Measurements from ENCODE around the gene TMEM271.
"Not testable (repeated sequence)": the region's sequence is repeated elsewhere in the genome, so short reads cannot be mapped to it uniquely, and the experiment has no call there.

Gene TMEM271

DNA sequence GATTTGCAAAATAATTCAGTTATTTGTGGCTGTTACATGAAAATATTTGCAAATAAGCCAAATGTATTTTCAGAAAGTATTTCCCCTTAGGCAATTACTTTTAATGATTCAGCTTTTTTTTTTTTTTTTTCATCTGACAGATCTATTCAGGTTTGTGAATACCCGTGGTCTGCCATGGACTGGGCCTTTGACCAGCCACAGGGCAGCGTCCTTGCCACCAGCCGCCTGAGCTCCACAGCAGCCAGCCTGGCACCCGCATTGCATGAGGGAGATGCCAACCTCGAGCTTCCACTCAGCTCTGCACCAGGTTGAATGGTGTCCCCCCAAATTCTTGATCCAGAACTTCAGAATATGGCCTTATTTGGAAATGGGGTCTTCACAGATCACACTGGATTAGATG is 14.7 kb downstream of the TMEM271 start:
- no peak for DNase-seq

DNA sequence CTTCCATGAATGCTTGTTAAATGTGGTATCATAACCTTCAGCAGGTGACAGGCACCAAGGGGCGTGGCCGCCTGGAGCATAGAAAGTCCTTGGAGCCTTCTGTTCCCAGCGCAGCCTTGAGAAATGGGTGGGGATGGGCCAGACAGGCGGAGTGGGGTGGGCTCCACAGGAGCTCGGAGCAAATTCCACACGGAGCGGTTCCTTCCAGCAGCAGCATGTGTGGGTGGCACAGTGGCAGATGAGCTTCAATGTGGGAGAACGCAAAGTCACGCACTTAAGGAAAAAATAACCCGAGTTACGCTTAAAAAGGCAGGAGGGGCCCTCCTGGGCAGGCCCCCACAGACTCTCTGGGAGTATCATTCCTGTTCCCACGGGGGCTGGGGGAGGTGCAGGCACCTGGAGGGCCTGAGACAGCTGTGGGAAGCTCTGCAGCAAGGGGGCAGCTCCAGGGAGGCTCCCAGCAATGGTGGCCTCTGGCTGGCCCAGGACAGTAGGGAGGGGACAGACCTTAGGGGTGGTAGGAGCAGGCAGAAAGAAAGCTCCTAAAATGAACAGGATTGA is 15.3 kb downstream of the TMEM271 start:
- DNase-seq = no peak

DNA sequence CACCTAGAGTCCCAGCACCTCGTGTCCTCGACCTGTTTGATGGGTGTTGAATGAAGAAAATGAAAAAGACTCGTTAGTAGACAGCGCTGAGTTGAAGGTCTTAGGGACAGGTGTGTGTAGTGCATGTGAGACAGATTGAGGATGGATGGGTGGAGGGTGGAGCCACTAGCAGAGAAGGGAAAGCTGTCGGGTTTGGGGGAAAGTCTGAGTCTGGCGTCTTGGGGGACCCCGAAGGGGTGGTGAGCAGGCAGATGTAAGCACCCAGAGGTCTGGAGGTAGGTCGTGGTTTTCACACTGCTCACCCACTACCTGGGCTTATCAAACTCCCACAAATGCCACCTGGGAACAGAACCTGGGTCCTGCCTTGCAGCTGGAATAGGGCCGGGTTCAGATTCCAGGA is 16.0 kb downstream of the TMEM271 start:
- no peak for DNase-seq

DNA sequence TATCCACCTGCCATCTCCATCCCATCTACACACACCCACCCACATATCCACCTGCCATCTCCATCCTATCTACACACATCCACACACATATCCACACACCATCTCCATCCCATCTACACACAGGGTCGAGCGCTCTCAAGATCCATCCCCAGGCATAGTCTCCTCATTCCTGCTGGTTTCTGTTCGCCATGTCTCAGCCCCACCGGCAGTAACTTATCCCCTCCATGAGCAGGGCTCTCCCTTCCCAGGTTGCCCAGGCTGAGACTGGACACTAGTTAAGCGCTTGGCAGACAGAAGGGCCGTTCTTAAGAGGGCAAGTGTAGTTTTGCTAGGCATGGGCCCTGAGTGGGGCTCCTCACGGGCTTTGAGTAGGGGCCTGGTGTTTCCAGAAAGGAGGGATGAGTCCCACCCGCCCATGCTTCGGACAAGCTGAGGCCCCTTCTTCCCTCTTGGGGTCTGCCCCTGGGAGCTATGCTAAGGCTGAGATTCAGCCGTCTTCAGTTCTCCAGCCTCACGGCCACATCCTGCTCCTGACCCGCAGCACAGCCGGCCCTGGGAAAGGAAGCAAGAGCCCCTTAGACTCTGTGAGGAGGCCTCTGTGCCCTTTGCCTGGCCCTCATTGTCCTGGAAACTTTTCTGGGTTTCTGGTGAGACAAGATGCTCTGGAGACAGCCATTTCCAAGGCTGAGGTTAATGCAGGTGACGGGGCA is 20.4 kb downstream of the TMEM271 start:
- no peak for DNase-seq

DNA sequence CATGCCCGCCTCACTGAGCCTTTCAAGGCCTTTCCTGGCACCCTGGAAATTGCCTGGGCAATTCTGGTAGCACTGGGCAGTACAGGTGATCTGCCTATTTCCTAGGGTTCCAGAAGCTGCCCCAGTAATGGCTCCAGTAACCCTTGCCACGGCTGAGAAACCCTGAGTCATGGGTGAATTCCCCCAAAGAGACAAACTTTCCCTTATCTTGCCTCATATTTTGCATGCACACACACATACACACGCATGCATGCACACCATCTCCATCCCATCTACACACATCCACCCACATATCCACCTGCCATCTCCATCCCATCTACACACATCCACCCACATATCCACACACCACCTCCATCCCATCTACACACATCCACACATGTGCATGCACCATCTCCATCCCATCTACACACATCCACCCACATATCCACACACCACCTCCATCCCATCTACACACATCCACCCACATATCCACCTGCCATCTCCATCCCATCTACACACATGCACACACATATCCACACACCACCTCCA is 21.2 kb downstream of the TMEM271 start:
- DNase-seq = not testable (repeated sequence)

DNA sequence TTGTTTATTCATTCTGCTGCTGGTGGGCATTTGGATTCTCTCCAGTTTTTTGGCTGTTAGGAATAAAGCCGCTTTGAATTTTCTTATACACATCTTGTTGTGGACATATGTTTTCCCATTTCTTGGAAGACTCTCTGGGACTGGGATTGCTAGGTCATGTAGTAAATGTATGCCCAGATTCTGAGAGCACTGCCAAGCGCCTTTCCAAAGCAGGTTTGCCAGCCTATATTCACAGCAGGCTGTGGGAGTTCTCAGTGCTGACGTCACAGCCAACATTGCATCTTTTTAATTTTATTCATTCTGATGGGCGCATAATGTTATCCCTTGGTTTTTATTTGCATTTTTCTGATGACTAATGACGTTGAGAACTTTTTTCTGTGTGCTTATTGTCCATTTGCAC is 24.1 kb downstream of the TMEM271 start:
- no peak for DNase-seq

DNA sequence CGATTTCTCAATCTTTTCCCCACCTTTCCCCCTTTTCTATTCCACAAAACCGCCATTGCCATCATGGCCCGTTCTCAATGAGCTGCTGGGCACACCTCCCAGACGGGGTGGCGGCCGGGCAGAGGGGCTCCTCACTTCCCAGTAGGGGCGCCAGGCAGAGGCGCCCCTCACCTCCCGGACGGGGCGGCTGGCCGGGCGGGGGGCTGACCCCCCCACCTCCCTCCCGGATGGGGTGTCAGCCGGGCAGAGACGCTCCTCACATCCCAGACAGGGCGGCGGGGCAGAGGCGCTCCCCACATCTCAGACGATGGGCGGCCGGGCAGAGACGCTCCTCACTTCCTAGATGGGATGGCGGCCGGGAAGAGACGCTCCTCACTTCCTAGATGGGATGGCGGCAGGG is 25.8 kb downstream of the TMEM271 start:
- not testable (repeated sequence) for DNase-seq

DNA sequence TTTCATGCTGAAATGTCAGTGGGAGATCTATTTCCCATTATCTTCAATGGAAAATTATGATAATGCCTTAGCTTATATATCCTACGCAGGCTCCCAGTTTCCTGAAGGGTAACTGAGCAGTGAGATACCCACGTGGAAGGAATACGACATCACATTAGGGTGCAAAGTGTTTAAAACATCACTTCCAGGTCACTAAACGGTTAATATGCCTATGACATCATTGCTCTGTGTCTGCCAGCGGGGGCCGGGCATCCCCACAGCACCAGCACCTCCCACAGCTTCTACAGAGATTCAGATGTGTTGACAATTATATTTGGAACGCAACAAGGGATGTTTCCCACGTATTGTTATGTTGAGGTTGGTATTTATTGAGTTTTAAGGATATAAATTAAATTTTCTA is 27.1 kb downstream of the TMEM271 start:
- DNase-seq = no peak

DNA sequence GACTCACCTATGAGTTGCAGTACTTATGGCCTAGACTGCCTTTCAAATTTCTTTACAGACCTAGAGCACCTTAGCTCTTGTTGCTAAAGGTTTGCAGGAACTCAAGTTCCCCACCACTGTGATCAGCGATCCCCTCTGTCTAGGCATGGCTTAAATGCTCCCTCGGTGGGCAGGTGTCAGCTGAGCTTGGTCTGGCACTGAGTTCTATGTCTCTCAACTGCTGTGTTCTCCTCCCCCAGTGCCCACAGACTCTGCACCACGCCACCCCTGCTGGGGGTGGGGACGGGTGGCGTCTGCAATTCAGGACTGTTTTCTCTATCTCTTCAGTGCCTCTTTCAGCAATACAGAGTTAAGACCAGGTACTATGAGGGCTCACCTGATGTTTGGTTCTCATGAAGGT is 30.5 kb downstream of the TMEM271 start:
- no peak for DNase-seq

DNA sequence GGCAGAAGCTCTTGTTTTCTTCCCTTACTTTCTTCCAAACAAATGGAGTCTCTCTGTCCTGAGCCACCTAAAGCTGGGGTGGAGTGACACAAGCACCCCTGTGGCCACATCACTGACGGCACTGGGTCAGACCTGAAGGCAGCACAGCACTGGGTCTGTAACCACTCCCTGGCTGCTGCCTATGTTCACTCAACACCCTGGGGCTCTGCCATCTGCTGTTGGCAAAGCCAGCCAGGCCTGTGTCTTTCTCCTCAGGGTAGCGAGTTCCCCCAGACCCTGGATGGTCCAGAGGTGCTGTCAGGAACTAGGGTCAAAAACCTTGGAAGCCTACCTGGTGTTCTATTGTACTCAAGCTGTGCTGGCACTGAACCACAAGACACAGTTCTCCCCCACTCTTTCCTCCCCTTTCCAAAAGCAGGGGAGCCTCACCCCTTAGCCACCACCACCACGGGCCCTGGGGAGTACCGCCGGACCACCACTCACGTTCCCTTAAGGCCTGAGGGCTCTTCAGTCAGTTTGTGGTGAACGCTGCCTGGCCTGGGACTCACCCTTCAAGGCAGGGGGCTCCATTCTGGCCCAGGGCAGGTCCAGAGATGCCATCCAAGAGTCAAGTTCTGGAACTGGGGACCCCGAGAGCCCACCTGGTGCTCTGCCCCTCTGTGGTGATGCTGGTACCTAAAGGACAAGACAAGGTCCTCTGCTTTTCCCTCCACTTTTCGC is 31.5 kb downstream of the TMEM271 start:
- no peak for DNase-seq

DNA sequence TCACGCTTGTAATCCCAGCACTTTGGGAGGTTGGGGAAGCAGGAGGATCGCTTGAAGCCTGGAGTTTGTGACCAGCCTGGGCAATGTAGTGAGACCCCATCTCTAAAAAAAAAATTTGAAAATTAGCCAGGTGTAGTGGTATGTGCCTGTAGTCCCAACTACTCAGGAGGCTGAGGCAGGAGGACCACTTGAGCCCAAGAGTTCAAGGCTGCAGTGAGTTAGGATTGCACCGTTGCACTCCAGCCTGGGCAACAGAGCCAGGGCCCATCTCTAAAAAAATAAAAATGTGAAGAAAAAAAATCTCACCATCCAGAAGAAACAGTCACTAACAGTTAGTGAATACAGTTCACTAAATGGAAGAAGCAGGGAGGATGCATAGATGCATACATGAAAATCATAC is 34.8 kb downstream of the TMEM271 start:
- no peak for DNase-seq

DNA sequence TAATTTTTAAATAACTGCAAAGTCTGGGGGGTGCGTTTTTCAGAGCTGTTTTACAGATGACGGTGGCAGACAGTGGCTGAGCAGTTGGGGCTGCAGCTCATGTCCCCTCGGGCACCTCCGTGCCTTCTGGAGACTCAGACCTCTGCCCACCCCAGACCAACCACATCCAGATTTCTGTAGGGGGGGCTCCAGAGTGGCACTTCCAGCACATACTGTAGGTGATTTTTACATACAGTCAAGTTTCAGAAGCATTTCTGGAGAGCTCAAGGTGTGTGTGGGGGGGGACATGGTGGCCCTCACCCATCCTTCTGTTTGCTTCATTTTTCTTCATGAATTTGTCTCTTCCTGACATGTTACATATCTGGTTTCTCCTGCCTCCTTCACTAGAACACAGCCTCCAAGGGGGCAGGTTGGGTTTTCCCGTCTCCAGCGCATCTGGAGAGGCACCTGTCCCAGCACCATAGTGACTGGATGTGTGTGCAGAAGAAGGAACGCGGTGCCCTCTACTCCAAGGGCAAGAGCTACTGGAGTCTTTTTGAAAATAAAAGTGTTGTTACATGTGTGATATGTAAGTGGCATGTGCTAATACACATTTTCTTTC is 37.5 kb downstream of the TMEM271 start:
- DNase-seq = no peak

DNA sequence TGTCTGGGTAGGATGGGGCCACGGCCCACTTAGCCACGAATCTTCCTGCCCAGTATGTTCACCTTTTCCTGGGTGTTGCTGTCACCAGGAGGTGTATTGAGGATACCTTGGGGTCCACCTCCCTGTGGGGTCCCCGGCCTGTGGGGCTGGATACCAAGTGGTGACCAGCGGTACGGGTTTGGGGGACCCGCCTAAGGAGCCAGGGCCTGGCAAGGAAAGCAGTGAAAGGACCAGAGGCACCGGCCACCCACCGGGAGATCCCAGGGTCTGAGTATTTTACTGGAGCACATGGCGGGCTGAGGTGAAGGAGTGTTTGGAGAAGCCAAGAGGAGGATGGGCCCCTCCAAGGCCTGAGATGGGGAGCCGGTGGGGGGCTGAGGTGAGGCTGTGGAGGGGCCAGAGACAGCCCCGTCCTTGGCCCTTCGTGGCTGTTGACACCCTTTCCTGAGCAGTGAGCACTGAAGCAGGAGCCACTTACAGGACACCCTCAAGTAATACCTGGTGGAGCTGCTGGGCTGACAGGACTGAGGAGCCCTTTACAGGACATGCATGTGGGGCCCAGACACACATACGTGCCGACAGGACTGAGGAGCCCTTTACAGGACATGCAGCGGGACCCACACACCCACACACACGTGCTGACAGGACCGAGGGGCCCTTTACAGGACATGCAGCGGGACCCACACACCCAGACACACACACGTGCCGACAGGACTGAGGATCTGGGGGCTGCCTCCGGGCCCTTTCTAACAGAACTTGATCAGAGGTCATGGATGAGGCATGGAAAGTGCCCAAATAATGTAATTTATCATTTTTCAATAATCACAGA is 38.4 kb downstream of the TMEM271 start:
- no peak for DNase-seq

DNA sequence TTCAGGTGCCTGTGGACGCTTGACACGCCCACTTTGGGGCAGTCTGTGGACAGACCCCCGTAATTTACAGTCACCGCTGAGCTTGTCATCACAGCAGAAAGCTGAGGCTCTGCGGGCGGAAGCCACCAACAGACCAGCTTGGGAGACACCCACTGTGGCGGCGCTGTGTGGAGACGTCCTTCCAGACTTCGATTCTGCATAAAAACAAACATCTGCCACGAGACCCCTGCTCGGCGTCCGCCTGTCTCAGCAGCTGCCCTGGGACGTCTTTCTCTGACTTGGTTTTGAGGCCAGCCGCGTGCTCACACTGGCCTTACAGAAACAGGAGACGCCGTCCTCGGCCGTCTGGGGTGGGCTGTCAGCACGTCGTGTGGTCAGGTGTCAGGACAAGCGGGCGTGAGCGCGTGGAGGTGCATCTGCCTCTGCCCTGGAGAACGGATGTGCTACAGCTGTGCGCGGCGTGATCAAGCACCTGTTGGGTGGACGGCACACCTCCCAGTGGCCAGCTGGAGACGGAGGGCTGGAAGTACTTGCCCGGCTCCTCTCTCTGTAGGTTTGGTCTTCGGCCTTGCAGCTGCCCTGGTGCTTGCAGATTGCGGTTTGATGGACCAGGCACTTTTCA is 39.6 kb downstream of the TMEM271 start:
- DNase-seq = no peak

DNA sequence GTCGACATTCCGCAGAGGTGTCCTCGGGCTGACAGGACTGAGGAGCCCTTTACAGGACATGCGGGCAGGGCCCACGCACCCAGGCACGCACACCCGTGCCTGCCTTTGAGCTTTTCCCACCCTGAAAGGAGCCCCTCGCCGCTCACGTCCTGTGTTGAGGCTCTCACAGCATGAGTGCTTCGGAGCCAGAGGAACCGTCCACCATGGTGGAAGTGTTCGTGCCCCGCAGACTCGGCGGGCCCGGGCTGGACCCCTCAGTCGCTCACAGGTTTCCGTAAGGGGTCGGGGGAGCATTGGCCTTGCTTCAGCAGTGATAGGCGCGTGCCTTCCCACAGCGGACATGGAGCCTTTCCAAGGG is 40.2 kb downstream of the TMEM271 start:
- DNase-seq = no peak

DNA sequence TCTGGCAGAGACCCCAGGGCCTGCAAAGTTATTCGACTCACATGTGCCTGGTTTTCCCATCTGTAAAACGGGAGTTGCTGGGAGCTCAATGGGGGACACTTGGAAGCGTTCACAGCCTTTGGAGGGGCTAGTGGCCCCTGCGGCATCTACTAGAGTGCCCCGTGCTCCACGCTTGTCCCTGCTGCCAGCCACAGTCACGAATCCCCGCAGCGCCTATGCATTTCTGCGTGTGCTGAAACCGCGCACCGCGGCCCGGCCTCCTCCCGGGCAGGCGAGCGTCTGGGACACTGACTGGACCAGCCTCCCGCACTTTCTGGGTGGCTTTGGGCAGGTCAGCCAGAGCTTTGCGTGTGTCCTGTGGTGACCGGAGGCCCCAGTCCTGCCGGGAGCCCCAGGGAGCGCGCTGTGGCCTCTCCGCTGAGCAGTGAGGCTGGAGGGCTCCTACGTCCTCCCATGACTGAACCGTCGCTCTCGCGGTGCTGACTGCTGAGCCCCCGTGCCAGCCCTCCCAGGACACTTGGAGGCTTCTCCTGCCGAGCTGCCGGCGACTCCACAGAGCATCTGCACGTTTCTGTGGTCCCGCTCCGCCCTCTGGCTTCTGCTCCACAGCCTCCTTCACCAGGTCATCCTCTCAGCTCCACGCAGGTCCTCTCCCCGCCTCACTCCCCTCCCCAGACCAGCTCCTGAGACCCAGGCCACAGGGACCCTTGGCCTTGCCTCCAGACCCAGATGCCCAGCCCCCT is 40.7 kb downstream of the TMEM271 start:
- DNase-seq = no peak

DNA sequence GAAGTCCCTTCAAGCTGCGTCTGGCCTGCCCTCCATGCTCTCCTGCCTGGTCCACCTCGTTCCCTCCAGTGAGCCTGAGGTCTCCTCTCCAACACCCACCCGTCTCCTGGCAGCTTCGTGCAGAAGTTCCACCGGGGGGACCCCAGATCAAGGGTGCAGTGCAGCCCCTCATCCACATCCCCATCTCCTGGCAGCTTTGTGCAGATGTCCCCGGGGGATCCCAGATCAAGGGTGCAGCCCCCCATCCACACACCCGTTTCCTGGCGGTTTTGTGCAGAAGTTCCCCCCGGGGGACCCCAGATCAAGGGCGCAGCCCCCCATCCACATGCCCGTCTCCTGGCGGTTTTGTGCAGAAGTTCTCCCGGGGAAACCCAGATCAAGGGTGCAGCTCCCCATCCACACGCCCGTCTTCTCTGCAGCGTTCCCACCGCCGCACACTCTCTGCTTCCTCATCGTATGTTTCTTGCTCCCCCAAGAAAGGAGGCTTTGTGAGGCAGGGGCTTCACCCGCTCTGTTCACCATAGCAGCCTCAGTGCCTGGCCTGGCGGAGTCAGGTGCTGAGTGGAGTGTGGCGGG is 41.4 kb downstream of the TMEM271 start:
- no peak for DNase-seq

DNA sequence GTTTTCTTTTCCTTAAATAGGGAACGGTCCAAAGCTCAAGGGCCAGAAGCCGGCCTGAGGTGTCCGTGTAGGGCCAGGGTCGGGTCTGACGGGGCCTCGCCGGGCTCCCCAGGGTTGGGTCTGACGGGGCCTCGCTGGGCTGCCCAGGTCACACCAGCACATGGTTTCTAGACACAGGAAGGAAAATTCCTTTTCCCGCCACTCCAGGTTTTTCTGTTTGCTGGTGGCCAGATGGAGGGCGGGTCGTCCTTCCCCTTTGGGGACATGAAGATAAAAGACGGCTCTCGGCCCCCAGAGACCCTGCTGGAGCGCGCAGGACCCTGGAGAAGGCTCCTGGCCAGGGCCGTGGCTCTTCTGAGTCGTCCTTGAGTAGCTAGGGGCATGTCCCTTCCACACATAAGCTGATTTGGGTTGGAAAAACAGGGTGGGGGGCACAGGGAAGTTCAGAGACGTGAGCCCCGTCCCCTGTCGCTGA is 42.0 kb downstream of the TMEM271 start:
- no peak for DNase-seq

DNA sequence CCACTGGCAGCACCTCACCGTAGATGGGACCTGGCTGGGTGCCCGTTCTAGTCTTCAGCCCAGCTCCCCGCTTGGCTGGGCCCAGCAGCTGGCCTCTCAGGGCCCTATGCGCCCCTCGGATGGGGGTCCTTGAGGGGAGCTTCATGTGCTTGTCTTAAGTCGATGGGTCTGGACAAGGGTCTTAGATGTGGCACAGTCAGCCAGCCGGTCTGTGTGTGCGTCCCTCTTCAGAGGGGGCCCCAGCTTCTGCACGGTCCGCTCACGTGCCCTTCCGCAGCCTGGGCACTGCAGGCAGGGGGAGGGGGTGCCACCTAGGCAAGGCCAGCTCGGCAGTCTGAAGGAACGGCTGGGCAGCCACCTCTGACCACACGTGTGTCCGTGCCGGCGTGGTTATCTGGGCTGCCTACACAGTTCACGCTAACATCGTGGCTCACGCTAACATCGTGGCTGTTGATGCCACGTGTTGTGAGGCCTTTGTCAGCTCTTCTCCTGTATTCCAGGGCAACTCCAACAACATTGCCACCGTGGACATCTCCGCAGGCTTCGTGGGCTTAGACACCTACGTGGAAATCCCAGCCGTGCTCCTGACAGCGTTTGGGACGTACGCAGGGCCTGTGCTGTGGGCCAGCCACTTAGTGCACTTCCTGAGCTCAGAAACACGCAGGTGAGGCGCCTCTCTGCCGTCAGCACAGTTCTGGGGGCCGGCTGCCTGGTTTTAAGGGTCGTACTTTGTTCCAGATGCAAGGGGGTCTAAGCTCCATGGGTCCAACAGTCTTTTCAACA is 42.6 kb downstream of the TMEM271 start:
- no peak for DNase-seq

DNA sequence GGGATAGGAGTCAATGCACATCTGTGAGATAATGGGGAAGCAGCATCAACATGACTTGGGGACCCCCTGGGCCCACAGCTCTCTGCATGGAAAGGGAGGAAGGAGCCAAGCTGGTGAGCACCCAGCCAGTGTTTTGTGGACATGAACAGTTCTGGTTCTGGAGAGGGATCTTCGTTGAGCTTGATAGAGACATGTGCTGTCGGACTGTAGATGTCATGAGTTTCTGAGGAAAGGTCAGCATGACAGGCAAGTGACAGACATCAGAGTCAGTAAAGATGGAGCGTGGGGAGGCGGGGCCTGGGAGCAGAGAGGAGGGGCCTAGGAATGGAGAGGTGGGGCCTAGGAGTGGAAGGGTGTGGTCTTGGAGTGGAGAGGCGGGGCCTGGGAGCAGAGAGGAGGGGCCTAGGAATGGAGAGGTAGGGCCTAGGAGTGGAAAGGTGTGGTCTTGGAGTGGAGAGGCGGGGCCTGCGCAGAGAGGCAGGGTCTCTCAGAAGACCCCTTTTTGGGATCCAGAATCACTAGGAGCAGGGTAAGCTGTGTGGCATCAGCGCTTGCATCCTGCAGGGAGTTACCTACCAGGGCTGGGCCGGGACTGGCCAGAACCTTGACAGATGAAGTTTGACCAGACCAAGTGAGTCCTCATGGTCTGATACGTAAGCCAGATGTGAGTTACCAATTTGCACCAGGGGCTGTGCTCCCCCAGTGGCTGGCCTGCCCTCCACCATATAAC is 43.3 kb downstream of the TMEM271 start:
- no peak for DNase-seq

Measured in suppressor macrophage treated with lipopolysaccharide for 1 hour (primary cell).